A549 (cell line): ENCODE data around the gene CLDN14. TPM values are rescaled to one million over a fixed set of nuclear protein-coding genes. Genes with fewer than 3 reads are reported as not detected.

Source experiments
- ATAC-seq, 2 experiments: fragments of 200-7000 bp in 1 of 2; fragments of >200 bp in 1 of 2; cut with Nextera tagmentation in 1 of 2; cut with Tn5 transposase in 1 of 2; 3 replicates each; pipeline versions ENCODE4 v1.8.0 to v1.9.1; 2018 to 2020; ENCODE audit warnings: mild to moderate bottlenecking in 1 of 2, moderate library complexity in 1 of 2
- CTCF ChIA-PET: fragments of 300-600 bp; sonication (Branson Sonifier 250); formaldehyde crosslinking; extraction: SDS; loops from one replicate; lab custom pipeline; 2021; ENCODE audit warnings: antibody characterized with exemption, inconsistent platforms; lab: Yijun Ruan, JAX
- POLR2A ChIA-PET: fragments of 350-600 bp; formaldehyde crosslinking; extraction: SDS; loops from one replicate; lab custom pipeline; 2021; ENCODE audit warnings: antibody characterized with exemption, inconsistent platforms; lab: Yijun Ruan, JAX
- DNase-seq, 2 experiments: peaks; one replicate each; pipeline versions ENCODE4 v3.0.0 to v3.0.0-alpha.2; 2011 to 2016; ENCODE audit warnings: low read depth in 1 of 2, low spot score in 1 of 2
- FAIRE-seq: peaks from 2 replicates; lab custom pipeline; 2011; peaks lifted over from hg19 to GRCh38; lab: Jason Lieb, UNC
- H3K27ac ChIP-seq, 2 experiments: fragments of >200 bp; sonication (Bioruptor Twin); formaldehyde crosslinking; 3 replicates each; pipeline ENCODE4 v1.5.1; 2016 to 2017
- H3K4me1 ChIP-seq: fragments of >200 bp; sonication (Bioruptor Twin); formaldehyde crosslinking; 3 replicates; pipeline ENCODE4 v1.6.1; 2016
- H3K4me2 ChIP-seq: fragments of >200 bp; sonication (Bioruptor Twin); formaldehyde crosslinking; 3 replicates; pipeline ENCODE4 v1.6.1; 2016
- H3K4me3 ChIP-seq: fragments of >200 bp; sonication (Bioruptor Twin); formaldehyde crosslinking; 3 replicates; pipeline ENCODE4 v1.5.1; 2016
- H3K9me3 ChIP-seq: fragments of >200 bp; sonication (Bioruptor Twin); formaldehyde crosslinking; 3 replicates; pipeline ENCODE4 v1.6.1; 2016
- CBX2 ChIP-seq: fragments of 200-600 bp; sonication (generic); IDR thresholded peaks from 2 replicates; pipeline ENCODE4 v1.6.1; 2016; ENCODE audit warnings: low read depth, mild to moderate bottlenecking, borderline replicate concordance
- CBX8 ChIP-seq: fragments of 200-600 bp; sonication (generic); IDR thresholded peaks from 2 replicates; pipeline ENCODE4 v1.6.1; 2016
- CEBPB ChIP-seq, 2 experiments: fragments of >200 bp in 1 of 2; sonication (Bioruptor Twin) in 1 of 2; formaldehyde crosslinking in 1 of 2; IDR thresholded peaks; 2 replicates each; pipeline ENCODE4 v1.6.1; 2012 to 2016
- CHD2 ChIP-seq: fragments of 150-350 bp; IDR thresholded peaks from 2 replicates; pipeline ENCODE4 v1.6.1; 2014; ENCODE audit warnings: low read length; ENCODE audit not compliant: partially characterized antibody
- EHF ChIP-seq: fragments of 250-450 bp; sonication (Bioruptor Pico); IDR thresholded peaks from 2 replicates; pipeline ENCODE4 v1.5.0; 2020; ENCODE audit warnings: mild to moderate bottlenecking
- EHMT2 ChIP-seq: fragments of 200-600 bp; sonication (generic); IDR thresholded peaks from 2 replicates; pipeline ENCODE4 v1.6.1; 2016; ENCODE audit warnings: antibody characterized with exemption, low read depth, mild to moderate bottlenecking, moderate library complexity
- FOSL2 ChIP-seq, 2 experiments: fragments of 450-650 bp in 1 of 2; fragments of >200 bp in 1 of 2; sonication (Bioruptor Twin) in 1 of 2; formaldehyde crosslinking; IDR thresholded peaks; 2 replicates each; pipeline versions ENCODE4 v1.5.0 to v1.6.1; 2016 to 2020; ENCODE audit warnings: mild to moderate bottlenecking in 1 of 2, moderate library complexity in 1 of 2
- GATA3 ChIP-seq: IDR thresholded peaks from 2 replicates; pipeline ENCODE4 v1.6.1; 2012; ENCODE audit warnings: borderline replicate concordance
- HEYL ChIP-seq: fragments of 250-450 bp; sonication (Bioruptor Pico); IDR thresholded peaks from 2 replicates; pipeline ENCODE4 v1.8.0; 2021; ENCODE audit warnings: mild to moderate bottlenecking, moderate library complexity
- JUNB ChIP-seq: fragments of >200 bp; sonication (Bioruptor Twin); formaldehyde crosslinking; IDR thresholded peaks from 2 replicates; pipeline ENCODE4 v1.6.1; 2016
- KDM1A ChIP-seq: fragments of 200-600 bp; sonication (generic); IDR thresholded peaks from 2 replicates; pipeline ENCODE4 v1.6.1; 2016; ENCODE audit warnings: low read depth, mild to moderate bottlenecking
- KDM5A ChIP-seq: fragments of 200-600 bp; sonication (generic); IDR thresholded peaks from 2 replicates; pipeline ENCODE4 v1.6.1; 2016; ENCODE audit warnings: antibody characterized with exemption, mild to moderate bottlenecking
- MYC ChIP-seq: IDR thresholded peaks from 2 replicates; pipeline ENCODE4 v1.6.1; 2012; ENCODE audit warnings: mild to moderate bottlenecking, inconsistent platforms, low read length, improper control_type of control experiment, borderline replicate concordance
- NFE2L2 ChIP-seq: fragments of 150-350 bp; conservative IDR thresholded peaks from 2 replicates; pipeline ENCODE4 v1.6.1; 2014; ENCODE audit warnings: low read length
- NPAS2 ChIP-seq: fragments of 250-450 bp; sonication (Bioruptor Pico); IDR thresholded peaks from 2 replicates; pipeline ENCODE4 v1.8.0; 2022; ENCODE audit warnings: mild to moderate bottlenecking, moderate library complexity, borderline replicate concordance
- NR3C1 ChIP-seq: fragments of >200 bp; sonication (Bioruptor Twin); formaldehyde crosslinking; IDR thresholded peaks from 3 replicates; pipeline ENCODE4 v1.6.1; 2017
- RAD21 ChIP-seq, 2 experiments: fragments of >200 bp in 1 of 2; sonication (Bioruptor Twin) in 1 of 2; formaldehyde crosslinking in 1 of 2; IDR thresholded peaks in 1 of 2; conservative IDR thresholded peaks in 1 of 2; 2 replicates in 1 of 2; 3 replicates in 1 of 2; pipeline ENCODE4 v1.6.1; 2012 to 2018; ENCODE audit warnings: inconsistent platforms in 1 of 2
- RARB ChIP-seq: fragments of 250-450 bp; sonication (Bioruptor Pico); IDR thresholded peaks from 2 replicates; pipeline ENCODE4 v1.8.0; 2021; ENCODE audit warnings: mild to moderate bottlenecking, moderate library complexity
- RCOR1 ChIP-seq: fragments of 150-350 bp; IDR thresholded peaks from 2 replicates; pipeline ENCODE4 v1.6.1; 2014; ENCODE audit warnings: antibody characterized with exemption, low read length, low read depth
- SMC3 ChIP-seq: fragments of >200 bp; sonication (Bioruptor Twin); formaldehyde crosslinking; IDR thresholded peaks from 3 replicates; pipeline ENCODE4 v1.6.1; 2018; ENCODE audit warnings: inconsistent platforms
- SREBF2 ChIP-seq: fragments of 450-650 bp; IDR thresholded peaks from 2 replicates; pipeline ENCODE4 v1.6.1; 2014; ENCODE audit warnings: mild to moderate bottlenecking, moderate library complexity
- ZFP36 ChIP-seq: fragments of 450-650 bp; IDR thresholded peaks from 2 replicates; pipeline ENCODE4 v1.6.1; 2014; ENCODE audit warnings: borderline replicate concordance; ENCODE audit not compliant: partially characterized antibody
- WGBS: methylation state at CpG from one replicate; pipeline ENCODE4 v1.1.6; 2017; ENCODE audit errors: missing lambda C conversion rate; 5-methylcytosine and 5-hydroxymethylcytosine counted together
- polyA plus RNA-seq, 4 experiments: library from polyadenylated mRNA; depleted of rRNA in 3 of 4; stranded (reverse); fragments of >200 nt; fragmentation: RNase III in 1 of 4; extraction: RNeasy Plus Mini Kit Qiagen cat#74134 plus additional on column Dnase treatment in 1 of 4; gene quantifications; 2 replicates in 3 of 4; 3 replicates in 1 of 4; pipeline ENCODE4 v1.2.3, GENCODE V29; 2011 to 2017
- TF ChIP-seq, protein P1 (sequence below): IDR thresholded peaks from 2 replicates; pipeline ENCODE4 v1.6.1; 2012
- TF ChIP-seq, protein P2 (sequence below): IDR thresholded peaks from 2 replicates; pipeline ENCODE4 v1.6.1; 2012
- TF ChIP-seq, protein P3 (sequence below): fragments of >200 bp; sonication (Bioruptor Twin); formaldehyde crosslinking; IDR thresholded peaks from 3 replicates; pipeline ENCODE4 v1.5.1; 2016
- TF ChIP-seq, protein P4 (sequence below): fragments of 200-600 bp; sonication (generic); IDR thresholded peaks from 2 replicates; pipeline ENCODE4 v1.6.1; 2016; ENCODE audit warnings: antibody characterized with exemption, mild to moderate bottlenecking, moderate library complexity

CLDN14 gene
- polyA plus RNA-seq, 2 of the 4 experiments (the other 2 are of a cell fraction): not detected

DNA sequence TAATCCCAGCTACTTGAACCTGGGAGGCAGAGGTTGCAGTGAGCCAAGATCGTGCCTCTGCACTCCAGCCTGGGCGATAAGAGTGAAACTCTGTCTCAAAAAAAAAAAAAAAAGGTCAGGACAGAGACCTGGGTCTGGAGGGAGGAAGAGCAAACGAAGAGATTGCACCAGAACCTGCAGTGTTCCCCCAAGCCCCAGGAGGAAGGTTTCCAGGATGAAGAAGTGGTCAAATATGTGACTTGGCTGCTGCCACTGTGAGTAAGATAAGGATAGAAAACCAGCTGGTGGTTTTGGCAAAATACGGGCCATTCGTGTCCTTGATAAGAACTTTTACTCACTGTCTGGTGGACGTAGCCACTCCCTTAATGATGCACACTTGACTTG, 42.2 kb downstream of the CLDN14 start:
- no peaks in the 10 kb centered on the region for H3K9me3 ChIP-seq
- ATAC-seq: peak; percentile 91 to 94
- TF ChIP-seq, protein P1, sequence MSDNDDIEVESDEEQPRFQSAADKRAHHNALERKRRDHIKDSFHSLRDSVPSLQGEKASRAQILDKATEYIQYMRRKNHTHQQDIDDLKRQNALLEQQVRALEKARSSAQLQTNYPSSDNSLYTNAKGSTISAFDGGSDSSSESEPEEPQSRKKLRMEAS: 0 out of 2 replicates have a peak, but pooled peaks have one; percentile 21
- TF ChIP-seq FOSL2 (IDR thresholded peaks at IDR 0.05) (no peak), FOSL2 (CRISPR knock-in tag; IDR thresholded peaks at IDR 0.05) (peak; percentile 37), GATA3 (peak; percentile 72; the same call in 1 of the 2 replicates), JUNB (peak; percentile 44), RAD21 (conservative IDR thresholded peaks at IDR 0.05 in 1 of 2, IDR thresholded peaks at IDR 0.05 in 1 of 2) (no peak), HEYL (CRISPR knock-in tag) (no peak), CHD2 (no peak), KDM1A (no peak), CEBPB (IDR thresholded peaks at IDR 0.05) (peak in 1 of 2 experiments; percentile 78; a peak in 2 of 4 replicates)
- TF ChIP-seq, protein P2, sequence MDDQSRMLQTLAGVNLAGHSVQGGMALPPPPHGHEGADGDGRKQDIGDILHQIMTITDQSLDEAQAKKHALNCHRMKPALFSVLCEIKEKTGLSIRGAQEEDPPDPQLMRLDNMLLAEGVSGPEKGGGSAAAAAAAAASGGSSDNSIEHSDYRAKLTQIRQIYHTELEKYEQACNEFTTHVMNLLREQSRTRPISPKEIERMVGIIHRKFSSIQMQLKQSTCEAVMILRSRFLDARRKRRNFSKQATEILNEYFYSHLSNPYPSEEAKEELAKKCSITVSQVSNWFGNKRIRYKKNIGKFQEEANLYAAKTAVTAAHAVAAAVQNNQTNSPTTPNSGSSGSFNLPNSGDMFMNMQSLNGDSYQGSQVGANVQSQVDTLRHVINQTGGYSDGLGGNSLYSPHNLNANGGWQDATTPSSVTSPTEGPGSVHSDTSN: 0 out of 2 replicates have a peak, but pooled peaks have one; percentile 44
- peak overlapping the region; percentile 76 to 85 for H3K27ac ChIP-seq
- FAIRE-seq: no peak
- CTCF ChIA-PET: interaction anchor here (0.7 kb wide), 1 partner anchor 150 kb away, joined by 3 read pairs; no protein-coding TSS in a partner anchor
- no peak overlapping the region for H3K4me3 ChIP-seq
- WGBS: 7% methylated on average over 5 of the region's 6 CpGs
- DNase-seq: peak in 1 of 2 experiments; percentile 78
- peak overlapping the region; percentile 64 for H3K4me2 ChIP-seq
- POLR2A ChIA-PET: interaction anchor here (0.6 to 1.8 kb wide), 4 partner anchors 9 to 40 kb away, joined by 4 to 9 read pairs (median 4); no protein-coding TSS in a partner anchor
- H3K4me1 ChIP-seq: peaks cover 43% of the 10 kb centered on the region

DNA sequence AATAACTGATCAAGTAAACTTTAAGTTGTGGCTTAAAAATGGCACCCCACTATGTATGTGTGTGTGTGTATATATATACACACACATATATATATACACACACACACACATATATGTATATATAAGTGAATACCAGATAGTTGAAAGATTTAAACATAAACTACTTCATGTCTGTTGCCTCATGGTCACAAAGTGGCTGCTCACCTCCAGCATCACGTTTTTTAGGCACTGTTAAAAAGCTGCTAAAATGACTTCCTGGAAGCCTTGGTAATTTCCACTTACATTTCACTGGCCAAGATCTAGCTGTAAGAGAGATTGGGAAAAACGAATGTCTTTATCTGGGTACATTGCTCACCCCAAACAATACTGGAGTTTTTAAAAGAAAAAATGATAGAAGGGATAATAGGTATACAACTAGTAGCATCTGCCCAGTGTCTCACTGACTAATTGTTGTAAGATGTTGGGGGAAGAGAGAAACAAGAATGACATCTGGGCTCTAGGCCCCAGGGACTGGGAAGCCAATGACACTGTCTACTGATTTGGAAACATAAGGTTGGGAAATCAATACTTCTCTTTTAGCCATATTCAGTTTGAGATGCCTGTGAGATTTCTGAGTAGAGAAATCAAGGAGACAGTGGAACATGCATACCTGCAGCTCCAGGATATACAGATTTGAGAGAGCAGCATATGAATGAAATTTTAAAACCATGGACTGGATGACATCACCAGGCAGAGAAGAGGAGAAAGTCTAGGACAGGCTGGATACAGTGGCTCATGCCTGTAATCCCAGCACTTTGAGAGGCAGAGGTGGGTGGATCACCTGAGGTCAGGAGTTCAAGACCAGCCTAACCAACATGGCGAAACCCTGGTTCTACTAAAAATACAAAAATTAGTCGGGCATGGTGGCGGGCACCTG, 42.8 kb downstream of the CLDN14 start:
- Histone ChIP-seq H3K9me3 (no peaks in the 10 kb centered on the region), H3K4me2 (peak overlapping the region; percentile 64), H3K27ac (peak overlapping the region; percentile 71 to 85), H3K4me1 (peaks cover 47% of the 10 kb centered on the region), H3K4me3 (no peak overlapping the region)
- ChIA-PET POLR2A (interaction anchor here (0.6 to 1.8 kb wide), 3 partner anchors 13 to 41 kb away, joined by 3 to 9 read pairs (median 4); no protein-coding TSS in a partner anchor), CTCF (interaction anchor here (0.6 to 1.3 kb wide), 3 partner anchors 10 to 151 kb away, joined by 3 to 6 read pairs (median 4); no protein-coding TSS in a partner anchor)
- 51% methylated on average over 5 of the region's 5 CpGs for WGBS
- ATAC-seq (peak in 1 of 2 experiments; percentile 63; a peak in 3 of 6 replicates), FAIRE-seq (no peak), DNase-seq (no peak)
- TF ChIP-seq, protein P3, sequence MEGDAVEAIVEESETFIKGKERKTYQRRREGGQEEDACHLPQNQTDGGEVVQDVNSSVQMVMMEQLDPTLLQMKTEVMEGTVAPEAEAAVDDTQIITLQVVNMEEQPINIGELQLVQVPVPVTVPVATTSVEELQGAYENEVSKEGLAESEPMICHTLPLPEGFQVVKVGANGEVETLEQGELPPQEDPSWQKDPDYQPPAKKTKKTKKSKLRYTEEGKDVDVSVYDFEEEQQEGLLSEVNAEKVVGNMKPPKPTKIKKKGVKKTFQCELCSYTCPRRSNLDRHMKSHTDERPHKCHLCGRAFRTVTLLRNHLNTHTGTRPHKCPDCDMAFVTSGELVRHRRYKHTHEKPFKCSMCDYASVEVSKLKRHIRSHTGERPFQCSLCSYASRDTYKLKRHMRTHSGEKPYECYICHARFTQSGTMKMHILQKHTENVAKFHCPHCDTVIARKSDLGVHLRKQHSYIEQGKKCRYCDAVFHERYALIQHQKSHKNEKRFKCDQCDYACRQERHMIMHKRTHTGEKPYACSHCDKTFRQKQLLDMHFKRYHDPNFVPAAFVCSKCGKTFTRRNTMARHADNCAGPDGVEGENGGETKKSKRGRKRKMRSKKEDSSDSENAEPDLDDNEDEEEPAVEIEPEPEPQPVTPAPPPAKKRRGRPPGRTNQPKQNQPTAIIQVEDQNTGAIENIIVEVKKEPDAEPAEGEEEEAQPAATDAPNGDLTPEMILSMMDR: no peak
- TF ChIP-seq ZFP36 (no peak), RARB (CRISPR knock-in tag) (no peak), CBX8 (no peak), RCOR1 (no peak), KDM1A (no peak), FOSL2 (IDR thresholded peaks at IDR 0.05) (no peak), FOSL2 (CRISPR knock-in tag; IDR thresholded peaks at IDR 0.05) (no peak), MYC (no peak), NPAS2 (CRISPR knock-in tag) (no peak), EHMT2 (no peak), SMC3 (no peak), KDM5A (no peak), SREBF2 (no peak), EHF (CRISPR knock-in tag) (no peak), NFE2L2 (no peak), NR3C1 (no peak), CBX2 (no peak), RAD21 (conservative IDR thresholded peaks at IDR 0.05 in 1 of 2, IDR thresholded peaks at IDR 0.05 in 1 of 2) (no peak)
- TF ChIP-seq, protein P4, sequence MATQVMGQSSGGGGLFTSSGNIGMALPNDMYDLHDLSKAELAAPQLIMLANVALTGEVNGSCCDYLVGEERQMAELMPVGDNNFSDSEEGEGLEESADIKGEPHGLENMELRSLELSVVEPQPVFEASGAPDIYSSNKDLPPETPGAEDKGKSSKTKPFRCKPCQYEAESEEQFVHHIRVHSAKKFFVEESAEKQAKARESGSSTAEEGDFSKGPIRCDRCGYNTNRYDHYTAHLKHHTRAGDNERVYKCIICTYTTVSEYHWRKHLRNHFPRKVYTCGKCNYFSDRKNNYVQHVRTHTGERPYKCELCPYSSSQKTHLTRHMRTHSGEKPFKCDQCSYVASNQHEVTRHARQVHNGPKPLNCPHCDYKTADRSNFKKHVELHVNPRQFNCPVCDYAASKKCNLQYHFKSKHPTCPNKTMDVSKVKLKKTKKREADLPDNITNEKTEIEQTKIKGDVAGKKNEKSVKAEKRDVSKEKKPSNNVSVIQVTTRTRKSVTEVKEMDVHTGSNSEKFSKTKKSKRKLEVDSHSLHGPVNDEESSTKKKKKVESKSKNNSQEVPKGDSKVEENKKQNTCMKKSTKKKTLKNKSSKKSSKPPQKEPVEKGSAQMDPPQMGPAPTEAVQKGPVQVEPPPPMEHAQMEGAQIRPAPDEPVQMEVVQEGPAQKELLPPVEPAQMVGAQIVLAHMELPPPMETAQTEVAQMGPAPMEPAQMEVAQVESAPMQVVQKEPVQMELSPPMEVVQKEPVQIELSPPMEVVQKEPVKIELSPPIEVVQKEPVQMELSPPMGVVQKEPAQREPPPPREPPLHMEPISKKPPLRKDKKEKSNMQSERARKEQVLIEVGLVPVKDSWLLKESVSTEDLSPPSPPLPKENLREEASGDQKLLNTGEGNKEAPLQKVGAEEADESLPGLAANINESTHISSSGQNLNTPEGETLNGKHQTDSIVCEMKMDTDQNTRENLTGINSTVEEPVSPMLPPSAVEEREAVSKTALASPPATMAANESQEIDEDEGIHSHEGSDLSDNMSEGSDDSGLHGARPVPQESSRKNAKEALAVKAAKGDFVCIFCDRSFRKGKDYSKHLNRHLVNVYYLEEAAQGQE: no peak
- TF ChIP-seq, protein P2: no peak
